RWPE2 (cell line): Measurements from ENCODE around the gene DTL.

Experiments
- ATAC-seq: fragments of 200-7000 bp; cut with Tn5 transposase; 3 replicates; pipeline ENCODE4 v1.9.1; 2021; ENCODE audit warnings: low read depth
- DNase-seq: peaks from one replicate; pipeline ENCODE4 v3.0.0-alpha.2; 2020; ENCODE audit warnings: low spot score
- H3K27ac ChIP-seq: fragments of 450-650 bp; 2 replicates; pipeline ENCODE4 v1.5.1; 2017; ENCODE audit warnings: mild to moderate bottlenecking; ENCODE audit not compliant: poor library complexity, severe bottlenecking
- H3K27me3 ChIP-seq: fragments of 250-450 bp; sonication (Bioruptor Pico); 2 replicates; pipeline ENCODE4 v1.5.1; 2021; ENCODE audit warnings: mild to moderate bottlenecking, moderate library complexity; ENCODE audit not compliant: insufficient read depth, poor library complexity, severe bottlenecking
- H3K36me3 ChIP-seq: fragments of 250-450 bp; sonication (Bioruptor Pico); 2 replicates; pipeline ENCODE4 v1.5.1; 2020; ENCODE audit warnings: low read depth, mild to moderate bottlenecking, moderate library complexity
- H3K4me1 ChIP-seq: fragments of 250-450 bp; sonication (Bioruptor Pico); 2 replicates; pipeline ENCODE4 v1.5.1; 2021; ENCODE audit warnings: mild to moderate bottlenecking, moderate library complexity; ENCODE audit not compliant: insufficient read depth, poor library complexity, severe bottlenecking
- H3K4me3 ChIP-seq: fragments of 250-450 bp; sonication (Bioruptor Pico); 2 replicates; pipeline ENCODE4 v1.5.1; 2021; ENCODE audit warnings: mild to moderate bottlenecking, moderate library complexity; ENCODE audit not compliant: severe bottlenecking
- H3K9me3 ChIP-seq: fragments of 250-450 bp; sonication (Bioruptor Pico); 2 replicates; pipeline ENCODE4 v1.5.1; 2021; ENCODE audit warnings: mild to moderate bottlenecking, moderate library complexity; ENCODE audit not compliant: severe bottlenecking
- TF ChIP-seq, protein P1 (sequence below): fragments of 450-650 bp; IDR thresholded peaks from one replicate; pipeline ENCODE4 v1.5.1; 2017; ENCODE audit warnings: mild to moderate bottlenecking, moderate library complexity; ENCODE audit not compliant: poor library complexity, severe bottlenecking

Gene DTL

DNA sequence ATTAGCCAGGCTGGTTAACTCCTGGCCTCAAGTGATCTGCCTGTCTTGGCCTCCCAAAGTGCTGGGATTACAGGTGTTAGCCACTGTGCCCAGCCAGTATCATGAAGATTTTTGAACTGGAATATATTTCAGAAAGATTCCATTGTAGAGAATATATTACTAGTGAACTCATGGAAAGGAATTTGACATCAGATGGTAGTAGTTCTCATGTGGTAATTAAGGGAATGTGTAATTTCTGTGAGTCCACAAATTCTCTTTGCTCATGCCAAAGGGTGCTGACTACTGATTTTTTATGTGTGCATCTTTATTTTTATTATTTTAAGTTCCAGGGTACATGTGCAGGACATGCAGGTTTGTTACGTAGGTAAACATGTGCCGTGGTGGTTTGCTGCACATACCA is 10.4 kb downstream of the DTL start:
- H3K4me3 ChIP-seq, result no peak overlapping the region
- no peak overlapping the region for H3K27ac ChIP-seq
- no peaks in the 10 kb centered on the region for H3K9me3 ChIP-seq
- no peak for DNase-seq
- H3K27me3 ChIP-seq, result no peaks in the 10 kb centered on the region
- TF ChIP-seq, protein P1, sequence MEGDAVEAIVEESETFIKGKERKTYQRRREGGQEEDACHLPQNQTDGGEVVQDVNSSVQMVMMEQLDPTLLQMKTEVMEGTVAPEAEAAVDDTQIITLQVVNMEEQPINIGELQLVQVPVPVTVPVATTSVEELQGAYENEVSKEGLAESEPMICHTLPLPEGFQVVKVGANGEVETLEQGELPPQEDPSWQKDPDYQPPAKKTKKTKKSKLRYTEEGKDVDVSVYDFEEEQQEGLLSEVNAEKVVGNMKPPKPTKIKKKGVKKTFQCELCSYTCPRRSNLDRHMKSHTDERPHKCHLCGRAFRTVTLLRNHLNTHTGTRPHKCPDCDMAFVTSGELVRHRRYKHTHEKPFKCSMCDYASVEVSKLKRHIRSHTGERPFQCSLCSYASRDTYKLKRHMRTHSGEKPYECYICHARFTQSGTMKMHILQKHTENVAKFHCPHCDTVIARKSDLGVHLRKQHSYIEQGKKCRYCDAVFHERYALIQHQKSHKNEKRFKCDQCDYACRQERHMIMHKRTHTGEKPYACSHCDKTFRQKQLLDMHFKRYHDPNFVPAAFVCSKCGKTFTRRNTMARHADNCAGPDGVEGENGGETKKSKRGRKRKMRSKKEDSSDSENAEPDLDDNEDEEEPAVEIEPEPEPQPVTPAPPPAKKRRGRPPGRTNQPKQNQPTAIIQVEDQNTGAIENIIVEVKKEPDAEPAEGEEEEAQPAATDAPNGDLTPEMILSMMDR, result no peak
- ATAC-seq, result no peak
- H3K36me3 ChIP-seq, result peaks cover 13% of the 10 kb centered on the region
- H3K4me1 ChIP-seq, result no peaks in the 10 kb centered on the region

DNA sequence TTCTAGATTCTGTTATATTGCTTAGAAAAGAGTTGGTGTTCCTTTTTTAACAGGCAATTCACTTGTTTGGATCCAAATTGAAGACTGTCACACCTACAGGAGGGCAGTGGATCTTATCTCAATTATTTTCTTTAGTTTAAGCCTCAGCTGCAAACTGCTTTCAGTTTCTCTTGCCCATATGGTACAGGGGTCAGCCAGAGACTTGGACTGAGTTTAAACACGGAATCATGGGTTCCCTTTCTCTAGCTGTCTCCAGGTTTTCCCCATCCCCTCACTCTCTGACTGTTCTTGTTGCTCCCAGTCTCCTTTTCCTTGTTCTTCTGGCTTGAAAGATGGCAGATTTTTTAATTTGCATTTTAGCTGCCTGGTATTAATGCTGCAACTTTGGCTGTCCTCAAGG is 18.4 kb downstream of the DTL start:
- no peak overlapping the region for H3K27ac ChIP-seq
- H3K4me3 ChIP-seq, result no peak overlapping the region
- TF ChIP-seq, protein P1, result no peak
- no peak for DNase-seq
- no peaks in the 10 kb centered on the region for H3K27me3 ChIP-seq
- no peak for ATAC-seq
- no peaks in the 10 kb centered on the region for H3K9me3 ChIP-seq
- peaks cover 16% of the 10 kb centered on the region for H3K36me3 ChIP-seq
- H3K4me1 ChIP-seq, result no peaks in the 10 kb centered on the region

DNA sequence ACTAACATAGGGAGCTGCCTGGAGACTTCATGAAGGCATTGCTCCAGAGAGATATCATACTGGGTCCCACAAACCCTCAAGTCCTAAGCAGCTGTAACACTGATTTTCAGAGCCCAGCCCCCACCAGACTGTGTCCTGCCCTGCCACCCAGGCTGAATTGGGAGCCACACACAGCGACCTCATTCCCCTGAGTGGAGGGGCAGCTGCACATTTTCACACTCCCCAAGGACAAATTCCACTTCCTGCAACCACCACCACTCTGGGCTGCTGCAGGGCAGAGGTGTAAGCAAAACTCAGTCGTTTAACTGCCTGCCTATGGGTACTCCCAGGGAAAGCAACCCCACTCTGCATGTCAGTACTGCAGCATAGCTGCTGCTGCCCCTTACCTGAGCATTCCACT is 19.8 kb downstream of the DTL start:
- H3K4me3 ChIP-seq, result no peak overlapping the region
- TF ChIP-seq, protein P1, result no peak
- no peak overlapping the region for H3K27ac ChIP-seq
- DNase-seq (no peak), ATAC-seq (no peak)
- no peaks in the 10 kb centered on the region for H3K27me3 ChIP-seq
- H3K4me1 ChIP-seq, result no peaks in the 10 kb centered on the region
- peaks cover 16% of the 10 kb centered on the region for H3K36me3 ChIP-seq
- no peaks in the 10 kb centered on the region for H3K9me3 ChIP-seq

DNA sequence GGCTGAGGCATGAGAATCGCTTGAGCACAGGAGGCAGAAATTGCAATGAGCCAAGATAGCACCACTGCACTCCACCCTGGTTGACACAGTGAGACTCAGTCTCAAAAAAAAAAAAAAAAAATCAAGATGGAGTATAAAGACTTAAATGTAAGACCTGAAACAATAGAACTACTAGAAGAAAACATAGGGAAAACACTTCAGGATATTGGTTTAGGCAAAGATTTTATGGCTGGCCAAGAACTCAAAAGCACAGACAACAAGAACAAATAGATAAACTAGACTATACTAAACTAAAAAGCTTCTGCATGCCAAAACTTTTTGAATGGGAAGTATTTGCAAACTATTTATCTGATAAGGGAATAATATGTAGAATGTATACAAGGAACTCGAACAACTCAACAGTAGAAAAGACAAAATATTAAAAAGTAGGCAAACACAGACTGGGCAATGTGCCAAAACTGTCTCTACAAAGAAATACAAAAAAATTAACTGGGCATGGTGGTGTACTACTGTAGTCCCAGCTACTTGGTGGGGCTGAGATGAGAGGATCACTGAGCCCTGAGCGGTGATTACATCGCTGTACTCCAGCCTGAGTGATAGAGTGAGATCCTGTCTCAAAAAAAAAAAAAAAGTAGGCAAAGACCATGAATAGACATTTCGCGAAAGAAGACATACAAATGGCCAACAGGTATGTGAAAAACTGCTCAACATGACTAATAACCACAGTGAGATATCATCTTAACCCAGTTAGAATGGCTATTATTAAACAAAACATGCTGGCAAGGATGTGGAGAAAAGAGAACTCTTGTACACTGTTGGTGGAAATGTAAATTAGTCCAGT is 25.3 kb downstream of the DTL start:
- ATAC-seq (no peak), DNase-seq (no peak)
- Histone ChIP-seq H3K27me3 (no peaks in the 10 kb centered on the region), H3K4me1 (no peaks in the 10 kb centered on the region), H3K27ac (no peak overlapping the region), H3K4me3 (no peak overlapping the region), H3K36me3 (peaks cover 24% of the 10 kb centered on the region), H3K9me3 (no peaks in the 10 kb centered on the region)
- TF ChIP-seq, protein P1, result no peak

DNA sequence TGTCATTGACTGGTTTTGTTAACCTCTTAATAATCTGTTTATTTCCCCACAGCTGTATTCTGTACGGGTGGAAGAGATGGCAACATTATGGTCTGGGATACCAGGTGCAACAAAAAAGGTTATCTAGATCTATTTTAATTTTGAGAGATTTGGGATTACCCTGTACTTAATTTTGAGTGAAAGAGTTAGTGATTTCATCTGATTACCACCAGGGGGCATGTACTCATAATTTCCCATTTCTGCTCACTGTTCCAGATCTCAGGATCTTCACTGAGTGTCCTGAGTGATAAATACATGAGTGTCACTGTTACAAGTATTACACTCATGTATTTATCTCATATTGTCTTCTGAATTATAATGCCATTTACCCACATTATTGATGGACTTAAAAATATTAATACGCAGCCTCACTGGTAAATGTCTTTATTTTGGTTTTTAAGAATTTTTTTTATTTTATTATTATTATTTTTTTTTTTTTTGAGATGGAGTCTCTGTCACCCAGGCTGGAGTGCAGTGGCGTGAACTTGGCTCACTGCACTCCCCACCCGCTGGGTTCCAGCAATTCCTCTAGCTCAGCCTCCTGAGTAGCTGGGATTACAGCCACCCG is 27.4 kb downstream of the DTL start:
- TF ChIP-seq, protein P1, result peak; percentile 48
- H3K27ac ChIP-seq, result no peak overlapping the region
- no peak overlapping the region for H3K4me3 ChIP-seq
- DNase-seq, result no peak
- H3K36me3 ChIP-seq, result peaks cover 36% of the 10 kb centered on the region
- no peak; the same call in 2 of the 3 replicates for ATAC-seq
- H3K27me3 ChIP-seq, result no peaks in the 10 kb centered on the region
- H3K9me3 ChIP-seq, result no peaks in the 10 kb centered on the region
- no peaks in the 10 kb centered on the region for H3K4me1 ChIP-seq
